AG04450 (cell line): ENCODE results near the gene SEMA3B. TPM values are rescaled to one million over a fixed set of nuclear protein-coding genes. Genes with fewer than 3 reads are reported as not detected.

Experiments
- CTCF ChIA-PET: fragments of 300-600, 350-600 bp; formaldehyde crosslinking; extraction: SDS; loops from one replicate; lab custom pipeline; 2022; ENCODE audit warnings: antibody characterized with exemption, inconsistent platforms; lab: Charles Lee
- POLR2A ChIA-PET: fragments of 350-600 bp; formaldehyde crosslinking; extraction: SDS; loops from one replicate; lab custom pipeline; 2021; ENCODE audit warnings: antibody characterized with exemption, inconsistent platforms; lab: Yijun Ruan, JAX
- DNase-seq: peaks from one replicate; pipeline ENCODE4 v3.0.0-alpha.2; 2011; ENCODE audit warnings: low read depth, low spot score
- H3K27ac ChIP-seq: one replicate; pipeline ENCODE4 v1.5.1; 2012; ENCODE audit warnings: low read depth, low read length, control low read depth
- H3K27me3 ChIP-seq: one replicate; pipeline ENCODE4 v1.6.0; 2012; ENCODE audit warnings: low read length; ENCODE audit not compliant: control insufficient read depth, insufficient read depth
- H3K4me3 ChIP-seq: 2 replicates; pipeline ENCODE4 v1.5.1; 2011; ENCODE audit warnings: mild to moderate bottlenecking, low read depth, low read length, control low read depth
- H3K9me3 ChIP-seq: 2 replicates; pipeline ENCODE4 v1.5.1; 2012; ENCODE audit warnings: low read length; ENCODE audit not compliant: control insufficient read depth, insufficient read depth
- polyA plus RNA-seq: library from polyadenylated mRNA; depleted of rRNA; stranded (reverse); fragments of >200 nt; gene quantifications from 2 replicates; pipeline ENCODE4 v1.2.3, GENCODE V29; 2011
- TF ChIP-seq, protein P1 (sequence below): IDR thresholded peaks from 2 replicates; pipeline ENCODE4 v1.5.1; 2011; ENCODE audit warnings: low read depth, low read length, control low read depth, inconsistent platforms

The SEMA3B gene
- polyA plus RNA-seq, 1 experiment, result 22.0 TPM

DNA sequence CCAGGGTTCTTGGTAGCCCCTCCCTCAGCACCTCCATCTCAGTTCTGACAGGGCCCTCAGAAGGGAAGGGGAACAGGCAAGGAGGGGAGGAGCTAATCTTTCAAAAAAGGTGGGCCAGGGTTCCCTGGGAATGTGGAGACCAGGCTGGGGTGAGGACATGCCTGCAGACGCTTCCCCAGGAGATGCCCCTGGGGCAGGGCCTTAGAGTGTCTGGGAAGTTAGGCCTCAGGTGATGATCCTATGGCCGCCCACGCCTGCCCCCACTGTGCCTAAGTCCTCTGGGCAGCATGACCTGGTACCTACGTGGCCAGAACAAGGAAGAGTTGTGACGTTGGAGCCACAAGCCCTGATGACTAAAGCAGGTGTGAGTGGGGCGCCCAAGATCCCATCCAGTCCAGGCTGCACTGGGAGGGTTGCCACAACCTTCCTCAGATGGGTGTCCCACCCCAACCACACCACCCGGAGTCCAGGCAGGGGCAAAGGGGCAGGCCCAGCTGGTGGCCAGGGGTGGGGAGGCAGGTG is 3.9 kb upstream of the SEMA3B start:
- DNase-seq, result no peak
- Histone ChIP-seq H3K27ac (peak overlapping the region; percentile 84), H3K27me3 (no peaks in the 10 kb centered on the region), H3K4me3 (no peak overlapping the region), H3K9me3 (no peaks in the 10 kb centered on the region; the same call in 1 of the 2 replicates)
- TF ChIP-seq, protein P1, sequence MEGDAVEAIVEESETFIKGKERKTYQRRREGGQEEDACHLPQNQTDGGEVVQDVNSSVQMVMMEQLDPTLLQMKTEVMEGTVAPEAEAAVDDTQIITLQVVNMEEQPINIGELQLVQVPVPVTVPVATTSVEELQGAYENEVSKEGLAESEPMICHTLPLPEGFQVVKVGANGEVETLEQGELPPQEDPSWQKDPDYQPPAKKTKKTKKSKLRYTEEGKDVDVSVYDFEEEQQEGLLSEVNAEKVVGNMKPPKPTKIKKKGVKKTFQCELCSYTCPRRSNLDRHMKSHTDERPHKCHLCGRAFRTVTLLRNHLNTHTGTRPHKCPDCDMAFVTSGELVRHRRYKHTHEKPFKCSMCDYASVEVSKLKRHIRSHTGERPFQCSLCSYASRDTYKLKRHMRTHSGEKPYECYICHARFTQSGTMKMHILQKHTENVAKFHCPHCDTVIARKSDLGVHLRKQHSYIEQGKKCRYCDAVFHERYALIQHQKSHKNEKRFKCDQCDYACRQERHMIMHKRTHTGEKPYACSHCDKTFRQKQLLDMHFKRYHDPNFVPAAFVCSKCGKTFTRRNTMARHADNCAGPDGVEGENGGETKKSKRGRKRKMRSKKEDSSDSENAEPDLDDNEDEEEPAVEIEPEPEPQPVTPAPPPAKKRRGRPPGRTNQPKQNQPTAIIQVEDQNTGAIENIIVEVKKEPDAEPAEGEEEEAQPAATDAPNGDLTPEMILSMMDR, result no peak
- ChIA-PET POLR2A (interaction anchor here (0.5 to 1.5 kb wide), 13 partner anchors 12 to 84 kb away, joined by 3 to 18 read pairs (median 4); partner anchors contain the start of genes GNAI2, HYAL3, LSMEM2 and NAA80), CTCF (interaction anchor here (0.6 to 2.8 kb wide), 3 partner anchors 18 to 141 kb away, joined by 3 to 22 read pairs (median 5); no protein-coding TSS in a partner anchor)

DNA sequence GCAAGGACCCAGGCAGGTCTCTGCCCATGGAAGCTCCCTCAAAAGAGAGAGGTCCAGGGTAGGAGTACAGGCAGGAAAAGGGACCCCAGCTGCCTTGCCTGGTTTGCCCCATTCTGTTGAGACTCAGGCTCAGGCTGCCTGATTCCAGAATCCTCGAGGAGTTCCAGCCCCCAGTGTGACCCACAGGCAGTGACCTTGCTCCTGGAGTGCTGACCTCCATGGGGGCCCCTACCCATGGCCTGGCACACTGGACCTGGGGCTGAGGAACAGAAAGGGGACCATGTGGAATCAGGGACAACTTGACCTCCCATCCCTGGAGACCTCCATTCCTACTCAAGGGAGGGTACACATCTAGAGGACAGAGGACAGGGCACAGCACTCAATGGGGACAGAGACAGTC is 3.4 kb upstream of the SEMA3B start:
- TF ChIP-seq, protein P1, result no peak
- Histone ChIP-seq H3K27me3 (no peaks in the 10 kb centered on the region), H3K4me3 (no peak overlapping the region), H3K27ac (peak overlapping the region; percentile 84), H3K9me3 (no peaks in the 10 kb centered on the region)
- POLR2A ChIA-PET, result interaction anchor here (1.5 kb wide), 1 partner anchor 30 kb away, joined by 18 read pairs; the partner anchor contains the start of gene GNAI2
- DNase-seq, result no peak
- CTCF ChIA-PET, result interaction anchor here (2.8 kb wide), 1 partner anchor 19 kb away, joined by 22 read pairs; no protein-coding TSS in a partner anchor

DNA sequence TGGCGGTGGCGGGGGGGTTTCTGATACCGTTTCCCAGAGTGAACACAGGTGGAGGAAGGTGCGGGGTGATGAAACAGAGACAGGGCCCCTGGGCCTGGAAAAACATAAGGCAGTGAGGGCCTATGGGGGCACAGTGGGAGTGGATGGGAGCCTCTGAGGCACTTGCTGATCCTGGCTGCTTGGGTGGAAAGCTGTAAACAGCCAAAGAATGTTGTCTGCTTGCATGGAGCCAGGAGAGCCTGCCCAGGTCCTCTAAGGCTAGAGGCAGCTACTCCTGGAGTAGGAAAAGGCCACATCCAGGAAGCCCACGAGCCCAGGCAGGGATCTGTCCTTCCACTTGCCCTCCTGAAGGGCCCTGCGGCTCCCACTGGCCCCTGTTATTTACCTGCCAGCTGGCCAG is 2.9 kb upstream of the SEMA3B start:
- Histone ChIP-seq H3K4me3 (no peak overlapping the region), H3K9me3 (no peaks in the 10 kb centered on the region), H3K27me3 (no peaks in the 10 kb centered on the region), H3K27ac (peak overlapping the region; percentile 84)
- no peak for DNase-seq
- TF ChIP-seq, protein P1, result no peak
- CTCF ChIA-PET, result interaction anchor here (1.3 to 1.6 kb wide), 2 partner anchors 9 to 19 kb away, joined by 4 to 7 read pairs; no protein-coding TSS in a partner anchor
- POLR2A ChIA-PET, result interaction anchor here (2.0 kb wide), 1 partner anchor 13 kb away, joined by 5 read pairs; the partner anchor contains the start of gene LSMEM2

DNA sequence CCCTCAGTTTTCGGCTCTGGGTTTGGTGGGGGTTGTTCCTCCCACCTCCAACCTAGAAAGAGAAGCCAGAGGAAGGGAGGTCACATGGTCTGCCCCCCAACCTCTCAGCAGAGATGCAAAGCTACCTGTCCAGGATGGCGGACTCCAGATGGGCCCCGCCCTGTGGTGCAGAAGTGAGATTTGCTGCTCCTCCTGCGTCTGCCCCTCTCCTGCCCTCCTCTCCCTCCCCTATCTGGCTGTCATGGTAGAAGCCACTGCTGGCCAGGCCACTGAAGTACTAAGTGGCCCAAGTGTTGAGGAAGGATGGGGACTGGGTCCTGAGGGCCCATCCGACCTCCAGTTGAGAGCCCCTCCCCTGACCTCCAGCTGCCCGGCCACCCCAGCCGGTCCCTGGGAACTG is 2.1 kb upstream of the SEMA3B start:
- Histone ChIP-seq H3K4me3 (peak overlapping the region; percentile 49), H3K27ac (peak overlapping the region; percentile 11), H3K27me3 (no peaks in the 10 kb centered on the region), H3K9me3 (no peaks in the 10 kb centered on the region)
- CTCF ChIA-PET, result interaction anchor here (0.9 to 1.6 kb wide), 4 partner anchors 10 to 74 kb away, joined by 3 to 7 read pairs (median 4); no protein-coding TSS in a partner anchor
- TF ChIP-seq, protein P1, result no peak
- no peak for DNase-seq
- POLR2A ChIA-PET, result interaction anchor here (1.0 to 2.0 kb wide), 2 partner anchors 13 to 27 kb away, joined by 3 to 5 read pairs; partner anchors contain the start of gene LSMEM2
